GM23338 (cell line): ENCODE measurements around the gene SIPA1. TPM values are rescaled to one million over a fixed set of nuclear protein-coding genes. Genes with fewer than 3 reads are reported as not detected.

Source experiments
- ATAC-seq: fragments of 200-7000 bp; cut with Tn5 transposase; 3 replicates; pipeline ENCODE4 v1.9.1; 2020
- DNase-seq: peaks from one replicate; pipeline ENCODE4 v3.0.0-alpha.2; 2015; ENCODE audit warnings: low spot score
- H2AFZ ChIP-seq: fragments of 200-600 bp; sonication (generic); 2 replicates; pipeline ENCODE4 v1.8.0; 2016; ENCODE audit warnings: antibody characterized with exemption, mild to moderate bottlenecking, moderate library complexity
- H3F3A ChIP-seq: fragments of 200-600 bp; sonication (generic); replicated peaks from 2 replicates; pipeline ENCODE4 v1.8.0; 2017; ENCODE audit warnings: antibody characterized with exemption, mixed run types, low read depth
- H3K27ac ChIP-seq: fragments of 200-600 bp; sonication (generic); 2 replicates; pipeline ENCODE4 v1.6.1; 2016; ENCODE audit warnings: low read depth
- H3K27me3 ChIP-seq: fragments of 200-600 bp; sonication (generic); 2 replicates; pipeline ENCODE4 v1.8.0; 2016; ENCODE audit warnings: mild to moderate bottlenecking, mixed run types, moderate library complexity; ENCODE audit not compliant: insufficient read depth
- H3K36me3 ChIP-seq: fragments of 200-600 bp; sonication (generic); 2 replicates; pipeline ENCODE4 v1.8.0; 2016; ENCODE audit warnings: mild to moderate bottlenecking; ENCODE audit not compliant: insufficient read depth
- H3K4me1 ChIP-seq: fragments of 200-600 bp; sonication (generic); 2 replicates; pipeline ENCODE4 v1.8.0; 2016; ENCODE audit warnings: mild to moderate bottlenecking, moderate library complexity; ENCODE audit not compliant: insufficient read depth
- H3K4me2 ChIP-seq: fragments of 200-600 bp; sonication (generic); 2 replicates; pipeline ENCODE4 v1.7.1; 2017; ENCODE audit warnings: mixed run types
- H3K4me3 ChIP-seq: fragments of 200-600 bp; sonication (generic); 2 replicates; pipeline ENCODE4 v1.6.1; 2016; ENCODE audit warnings: mixed run types
- H3K79me2 ChIP-seq: fragments of 200-600 bp; sonication (generic); replicated peaks from 2 replicates; pipeline ENCODE4 v1.8.0; 2017; ENCODE audit warnings: mild to moderate bottlenecking; ENCODE audit not compliant: insufficient read depth
- H3K9me2 ChIP-seq: fragments of 200-600 bp; sonication (generic); 2 replicates; pipeline ENCODE4 v1.8.0; 2017; ENCODE audit not compliant: insufficient read depth
- H4K20me1 ChIP-seq: fragments of 200-600 bp; sonication (generic); replicated peaks from 2 replicates; pipeline ENCODE4 v1.8.0; 2017; ENCODE audit warnings: mild to moderate bottlenecking; ENCODE audit not compliant: insufficient read depth
- H3K27ac Mint-ChIP-seq: 2 replicates; pipeline ENCODE4 v1.8.0; 2020; ENCODE audit warnings: inconsistent platforms, mild to moderate bottlenecking, moderate library complexity, mixed read lengths
- H3K27me3 Mint-ChIP-seq: 3 replicates; pipeline ENCODE4 v1.8.0; 2022; ENCODE audit warnings: low read depth, mild to moderate bottlenecking, moderate library complexity, mixed read lengths, inconsistent platforms; ENCODE audit not compliant: insufficient read depth, poor library complexity
- H3K36me3 Mint-ChIP-seq: 3 replicates; pipeline ENCODE4 v1.8.0; 2021; ENCODE audit warnings: low read depth, mild to moderate bottlenecking, inconsistent platforms, moderate library complexity, mixed read lengths
- H3K4me1 Mint-ChIP-seq: 3 replicates; pipeline ENCODE4 v1.8.0; 2020; ENCODE audit warnings: mild to moderate bottlenecking, inconsistent platforms, mixed read lengths
- H3K4me3 Mint-ChIP-seq: 3 replicates; pipeline ENCODE4 v1.8.0; 2021; ENCODE audit warnings: moderate library complexity, mild to moderate bottlenecking, inconsistent platforms, mixed read lengths
- H3K9me3 Mint-ChIP-seq: 3 replicates; pipeline ENCODE4 v1.8.0; 2020; ENCODE audit warnings: moderate library complexity, mild to moderate bottlenecking, inconsistent platforms, mixed read lengths
- EZH2 ChIP-seq: fragments of 200-600 bp; sonication (generic); IDR thresholded peaks from one replicate; pipeline ENCODE4 v1.8.0; 2017; ENCODE audit warnings: antibody characterized with exemption, mild to moderate bottlenecking, low read depth; ENCODE audit not compliant: unreplicated experiment
- EZH2phosphoT487 ChIP-seq: fragments of 200-600 bp; sonication (generic); IDR thresholded peaks from one replicate; pipeline ENCODE4 v1.8.1; 2018; ENCODE audit warnings: antibody characterized with exemption; ENCODE audit not compliant: unreplicated experiment
- JUNB ChIP-seq: IDR thresholded peaks from one replicate; pipeline ENCODE4 v1.6.1; 2016; ENCODE audit warnings: antibody characterized with exemption; ENCODE audit not compliant: unreplicated experiment
- ZNF331 ChIP-seq: fragments of 250-450 bp; sonication (Bioruptor Pico); IDR thresholded peaks from 2 replicates; pipeline ENCODE4 v1.5.0; 2020; ENCODE audit warnings: low read depth, mild to moderate bottlenecking, moderate library complexity
- polyA plus RNA-seq: library from polyadenylated mRNA; unstranded; fragments of >200 nt; fragmentation: Nextera tagmentation; extraction: Ambion mirVana; gene quantifications from 2 replicates; pipeline ENCODE4 v1.2.1, GENCODE V29; 2016
- total RNA-seq: library from RNA; depleted of rRNA; stranded (reverse); fragments of >200 nt; shearing (Covaris generic); gene quantifications from 2 replicates; pipeline ENCODE4 v1.2.3, GENCODE V29; 2014
- TF ChIP-seq, protein P1 (sequence below): fragments of 250-450 bp; sonication (Bioruptor Pico); IDR thresholded peaks from 2 replicates; pipeline ENCODE4 v1.5.0; 2020; ENCODE audit warnings: mild to moderate bottlenecking, moderate library complexity
- TF ChIP-seq, protein P2 (sequence below), 2 experiments: fragments of 200-600 bp in 1 of 2; sonication (generic) in 1 of 2; conservative IDR thresholded peaks; 2 replicates each; pipeline versions ENCODE4 v1.5.1 to v1.6.1; 2016 to 2017; ENCODE audit warnings: antibody characterized with exemption in 2 of 2, low read depth in 2 of 2, mild to moderate bottlenecking in 2 of 2, moderate library complexity in 1 of 2

SIPA1 gene
- total and polyA plus RNA-seq, 2 experiments from 2014 or later = 50.1 to 54.6 TPM

DNA sequence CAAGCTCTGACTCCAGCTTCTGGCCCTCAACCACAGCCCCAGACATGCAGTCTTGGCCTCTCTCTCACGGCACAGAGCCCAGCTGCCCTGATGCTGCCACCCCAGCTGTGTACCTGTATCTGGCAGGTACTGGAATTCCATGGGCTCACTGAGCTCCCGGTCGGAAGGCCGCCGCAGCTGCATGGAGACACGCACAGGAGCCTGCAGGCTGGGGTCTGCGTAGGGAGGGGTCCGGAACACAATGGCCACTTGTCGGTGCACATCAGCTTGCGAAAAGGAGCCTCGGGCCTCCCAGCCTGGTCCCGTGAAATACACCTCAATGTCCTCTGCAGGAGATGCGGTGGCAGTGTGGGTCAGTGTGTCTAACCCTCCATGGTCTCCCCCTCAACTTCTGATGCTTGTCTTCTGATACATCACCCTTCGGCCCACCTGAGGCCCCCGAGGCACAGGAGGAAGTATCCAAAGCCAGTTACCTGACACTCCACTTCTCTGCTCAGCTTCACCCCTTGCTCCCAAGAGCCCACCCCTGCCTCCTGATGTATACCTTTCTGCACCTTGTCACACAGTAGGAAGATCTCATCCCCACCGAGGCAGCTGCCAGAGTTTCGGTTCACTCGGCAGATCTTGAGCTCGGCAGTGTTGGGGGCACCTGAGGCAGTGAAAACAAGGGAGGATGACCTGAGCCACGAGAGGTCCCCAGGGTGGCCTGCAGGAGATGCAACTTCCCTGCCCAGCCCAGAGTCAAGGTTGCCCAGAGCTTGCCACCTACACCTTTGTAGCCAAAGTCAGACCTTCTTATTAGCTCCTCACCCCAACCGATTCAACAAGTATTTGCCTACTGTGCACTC is 20.5 kb downstream of the SIPA1 start (continued):
- TF ChIP-seq, protein P1, sequence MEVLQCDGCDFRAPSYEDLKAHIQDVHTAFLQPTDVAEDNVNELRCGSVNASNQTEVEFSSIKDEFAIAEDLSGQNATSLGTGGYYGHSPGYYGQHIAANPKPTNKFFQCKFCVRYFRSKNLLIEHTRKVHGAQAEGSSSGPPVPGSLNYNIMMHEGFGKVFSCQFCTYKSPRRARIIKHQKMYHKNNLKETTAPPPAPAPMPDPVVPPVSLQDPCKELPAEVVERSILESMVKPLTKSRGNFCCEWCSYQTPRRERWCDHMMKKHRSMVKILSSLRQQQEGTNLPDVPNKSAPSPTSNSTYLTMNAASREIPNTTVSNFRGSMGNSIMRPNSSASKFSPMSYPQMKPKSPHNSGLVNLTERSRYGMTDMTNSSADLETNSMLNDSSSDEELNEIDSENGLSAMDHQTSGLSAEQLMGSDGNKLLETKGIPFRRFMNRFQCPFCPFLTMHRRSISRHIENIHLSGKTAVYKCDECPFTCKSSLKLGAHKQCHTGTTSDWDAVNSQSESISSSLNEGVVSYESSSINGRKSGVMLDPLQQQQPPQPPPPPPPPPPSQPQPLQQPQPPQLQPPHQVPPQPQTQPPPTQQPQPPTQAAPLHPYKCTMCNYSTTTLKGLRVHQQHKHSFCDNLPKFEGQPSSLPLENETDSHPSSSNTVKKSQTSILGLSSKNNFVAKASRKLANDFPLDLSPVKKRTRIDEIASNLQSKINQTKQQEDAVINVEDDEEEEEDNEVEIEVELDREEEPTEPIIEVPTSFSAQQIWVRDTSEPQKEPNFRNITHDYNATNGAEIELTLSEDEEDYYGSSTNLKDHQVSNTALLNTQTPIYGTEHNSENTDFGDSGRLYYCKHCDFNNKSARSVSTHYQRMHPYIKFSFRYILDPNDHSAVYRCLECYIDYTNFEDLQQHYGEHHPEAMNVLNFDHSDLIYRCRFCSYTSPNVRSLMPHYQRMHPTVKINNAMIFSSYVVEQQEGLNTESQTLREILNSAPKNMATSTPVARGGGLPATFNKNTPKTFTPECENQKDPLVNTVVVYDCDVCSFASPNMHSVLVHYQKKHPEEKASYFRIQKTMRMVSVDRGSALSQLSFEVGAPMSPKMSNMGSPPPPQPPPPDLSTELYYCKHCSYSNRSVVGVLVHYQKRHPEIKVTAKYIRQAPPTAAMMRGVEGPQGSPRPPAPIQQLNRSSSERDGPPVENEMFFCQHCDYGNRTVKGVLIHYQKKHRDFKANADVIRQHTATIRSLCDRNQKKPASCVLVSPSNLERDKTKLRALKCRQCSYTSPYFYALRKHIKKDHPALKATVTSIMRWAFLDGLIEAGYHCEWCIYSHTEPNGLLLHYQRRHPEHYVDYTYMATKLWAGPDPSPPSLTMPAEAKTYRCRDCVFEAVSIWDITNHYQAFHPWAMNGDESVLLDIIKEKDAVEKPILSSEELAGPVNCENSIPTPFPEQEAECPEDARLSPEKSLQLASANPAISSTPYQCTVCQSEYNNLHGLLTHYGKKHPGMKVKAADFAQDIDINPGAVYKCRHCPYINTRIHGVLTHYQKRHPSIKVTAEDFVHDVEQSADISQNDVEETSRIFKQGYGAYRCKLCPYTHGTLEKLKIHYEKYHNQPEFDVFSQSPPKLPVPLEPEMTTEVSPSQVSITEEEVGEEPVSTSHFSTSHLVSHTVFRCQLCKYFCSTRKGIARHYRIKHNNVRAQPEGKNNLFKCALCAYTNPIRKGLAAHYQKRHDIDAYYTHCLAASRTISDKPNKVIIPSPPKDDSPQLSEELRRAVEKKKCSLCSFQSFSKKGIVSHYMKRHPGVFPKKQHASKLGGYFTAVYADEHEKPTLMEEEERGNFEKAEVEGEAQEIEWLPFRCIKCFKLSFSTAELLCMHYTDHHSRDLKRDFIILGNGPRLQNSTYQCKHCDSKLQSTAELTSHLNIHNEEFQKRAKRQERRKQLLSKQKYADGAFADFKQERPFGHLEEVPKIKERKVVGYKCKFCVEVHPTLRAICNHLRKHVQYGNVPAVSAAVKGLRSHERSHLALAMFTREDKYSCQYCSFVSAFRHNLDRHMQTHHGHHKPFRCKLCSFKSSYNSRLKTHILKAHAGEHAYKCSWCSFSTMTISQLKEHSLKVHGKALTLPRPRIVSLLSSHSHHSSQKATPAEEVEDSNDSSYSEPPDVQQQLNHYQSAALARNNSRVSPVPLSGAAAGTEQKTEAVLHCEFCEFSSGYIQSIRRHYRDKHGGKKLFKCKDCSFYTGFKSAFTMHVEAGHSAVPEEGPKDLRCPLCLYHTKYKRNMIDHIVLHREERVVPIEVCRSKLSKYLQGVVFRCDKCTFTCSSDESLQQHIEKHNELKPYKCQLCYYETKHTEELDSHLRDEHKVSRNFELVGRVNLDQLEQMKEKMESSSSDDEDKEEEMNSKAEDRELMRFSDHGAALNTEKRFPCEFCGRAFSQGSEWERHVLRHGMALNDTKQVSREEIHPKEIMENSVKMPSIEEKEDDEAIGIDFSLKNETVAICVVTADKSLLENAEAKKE (CRISPR knock-in tag) = no peak

DNA sequence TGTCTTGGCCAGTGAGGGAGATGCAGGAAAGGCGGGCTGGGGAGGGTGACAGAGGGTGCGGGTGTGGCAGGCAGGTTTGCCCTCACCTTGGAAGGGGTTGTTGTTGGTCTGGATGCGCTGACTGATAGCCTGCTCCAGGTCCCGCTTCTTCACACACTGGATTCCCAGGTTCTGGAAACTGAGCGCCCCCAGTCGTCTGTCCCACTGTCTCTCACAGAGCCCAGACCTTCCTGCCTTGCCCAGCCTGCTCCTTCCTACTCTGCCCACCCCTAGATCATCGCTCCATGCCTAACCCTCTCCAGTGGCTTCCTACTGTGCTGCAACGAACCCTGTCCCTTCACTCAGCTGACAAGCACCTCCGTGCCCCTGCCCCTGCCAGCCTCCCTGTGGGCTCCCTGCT is 22.1 kb downstream of the SIPA1 start:
- no peaks in the 10 kb centered on the region for H3K9me3 Mint-ChIP-seq
- Histone ChIP-seq H3K4me3 (no peak overlapping the region), H3K9me2 (no peaks in the 10 kb centered on the region), H3K27ac (no peak overlapping the region), H3F3A (0 out of 2 replicates have a peak, but pooled peaks cover 3% of the 10 kb centered on the region), H3K79me2 (peaks cover 14% of the 10 kb centered on the region), H3K4me1 (no peaks in the 10 kb centered on the region; the same call in 1 of the 2 replicates), H3K27me3 (no peaks in the 10 kb centered on the region), H4K20me1 (peaks cover 5% of the 10 kb centered on the region; the same call in 1 of the 2 replicates), H3K36me3 (peaks cover 20% of the 10 kb centered on the region; the same call in 1 of the 2 replicates), H3K4me2 (no peak overlapping the region), H2AFZ (no peak overlapping the region)
- DNase-seq (no peak), ATAC-seq (no peak)
- no peak overlapping the region for H3K4me3 Mint-ChIP-seq
- H3K4me1 Mint-ChIP-seq = peaks cover 7% of the 10 kb centered on the region
- no peak overlapping the region for H3K27ac Mint-ChIP-seq
- peaks cover 10% of the 10 kb centered on the region for H3K27me3 Mint-ChIP-seq
- peaks cover 58% of the 10 kb centered on the region for H3K36me3 Mint-ChIP-seq
- no peak for TF ChIP-seq EZH2phosphoT487
- TF ChIP-seq, protein P2, sequence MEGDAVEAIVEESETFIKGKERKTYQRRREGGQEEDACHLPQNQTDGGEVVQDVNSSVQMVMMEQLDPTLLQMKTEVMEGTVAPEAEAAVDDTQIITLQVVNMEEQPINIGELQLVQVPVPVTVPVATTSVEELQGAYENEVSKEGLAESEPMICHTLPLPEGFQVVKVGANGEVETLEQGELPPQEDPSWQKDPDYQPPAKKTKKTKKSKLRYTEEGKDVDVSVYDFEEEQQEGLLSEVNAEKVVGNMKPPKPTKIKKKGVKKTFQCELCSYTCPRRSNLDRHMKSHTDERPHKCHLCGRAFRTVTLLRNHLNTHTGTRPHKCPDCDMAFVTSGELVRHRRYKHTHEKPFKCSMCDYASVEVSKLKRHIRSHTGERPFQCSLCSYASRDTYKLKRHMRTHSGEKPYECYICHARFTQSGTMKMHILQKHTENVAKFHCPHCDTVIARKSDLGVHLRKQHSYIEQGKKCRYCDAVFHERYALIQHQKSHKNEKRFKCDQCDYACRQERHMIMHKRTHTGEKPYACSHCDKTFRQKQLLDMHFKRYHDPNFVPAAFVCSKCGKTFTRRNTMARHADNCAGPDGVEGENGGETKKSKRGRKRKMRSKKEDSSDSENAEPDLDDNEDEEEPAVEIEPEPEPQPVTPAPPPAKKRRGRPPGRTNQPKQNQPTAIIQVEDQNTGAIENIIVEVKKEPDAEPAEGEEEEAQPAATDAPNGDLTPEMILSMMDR (conservative IDR thresholded peaks at IDR 0.05; ENCODE audit: low read depth in 2 of 2) = no peak
- TF ChIP-seq JUNB = no peak
- no peak for TF ChIP-seq EZH2
- no peak for TF ChIP-seq ZNF331 (CRISPR knock-in tag)
- TF ChIP-seq, protein P1 (CRISPR knock-in tag) = no peak
